SK-N-MC (cell line): ENCODE measurements around the gene GABRG3.

Experiments
- EZH2 ChIP-seq: fragments of 200-600 bp; sonication (generic); IDR thresholded peaks from one replicate; pipeline ENCODE4 v1.6.1; 2017; ENCODE audit warnings: antibody characterized with exemption
- POLR2AphosphoS5 ChIP-seq: IDR thresholded peaks from 2 replicates; pipeline ENCODE4 v1.6.1; 2012; ENCODE audit warnings: mild to moderate bottlenecking, low read depth, low read length, borderline replicate concordance

DNA sequence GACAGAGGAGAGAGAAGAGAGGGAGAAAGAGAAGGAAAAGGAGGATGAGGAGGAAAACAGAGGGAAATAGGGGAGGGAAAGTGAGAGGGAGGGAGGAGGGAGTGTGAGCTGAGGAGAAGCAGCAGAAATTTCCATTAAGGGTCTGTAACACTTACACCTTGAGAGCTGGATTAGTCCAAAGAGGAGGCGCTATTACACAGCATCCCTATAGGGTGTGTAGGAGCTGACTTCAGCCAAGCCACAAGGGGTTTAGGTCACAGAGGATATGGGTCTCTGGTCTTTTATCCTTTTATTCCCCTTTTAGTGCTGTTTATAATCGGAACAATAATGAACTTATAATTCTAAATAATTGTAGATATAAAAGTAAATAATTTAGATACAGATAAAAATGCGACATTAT is 230.4 kb downstream of the GABRG3 start:
- TF ChIP-seq POLR2AphosphoS5 (no peak), EZH2 (no peak)
